ENCODE data around the gene AQP3.
"Not testable (repeated sequence)": the region's sequence is repeated elsewhere in the genome, so short reads cannot be mapped to it uniquely, and the experiment has no call there.

Gene AQP3

DNA sequence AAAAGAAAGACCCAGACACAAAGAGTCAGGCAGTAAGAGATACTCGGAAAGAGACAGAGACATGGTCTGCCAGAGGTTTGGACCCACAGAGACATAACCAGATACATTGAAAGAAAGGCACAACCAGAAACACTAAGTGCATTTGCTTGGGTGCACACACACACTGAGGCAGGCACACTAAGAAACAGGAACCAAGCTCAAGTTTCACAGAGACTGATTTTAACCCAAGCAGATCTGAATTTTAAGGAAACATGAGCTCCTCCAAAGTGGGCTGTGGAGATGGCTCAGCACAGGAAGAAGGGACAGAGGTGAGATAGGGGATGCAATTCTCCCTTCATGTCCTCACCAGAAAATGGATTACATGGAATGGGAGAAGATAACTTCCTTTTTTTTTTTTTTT lies 9.5 kb downstream of the AQP3 start:
- no peaks in the 10 kb centered on the region for H3K9me3 Mint-ChIP-seq
- no peak overlapping the region for H3K4me3 Mint-ChIP-seq
- H3K4me1 Mint-ChIP-seq, result peaks cover 13% of the 10 kb centered on the region
- H3K27ac Mint-ChIP-seq, result peak overlapping the region; percentile 46
- H3K36me3 Mint-ChIP-seq, result peaks cover 4% of the 10 kb centered on the region
- no peaks in the 10 kb centered on the region for H3K27me3 Mint-ChIP-seq

- Mint-ChIP-seq H3K4me1 (peaks cover 13% of the 10 kb centered on the region), H3K27ac (no peak overlapping the region), H3K36me3 (peaks cover 4% of the 10 kb centered on the region), H3K27me3 (no peaks in the 10 kb centered on the region), H3K9me3 (no peaks in the 10 kb centered on the region), H3K4me3 (no peak overlapping the region)
Observed at GRCh38 chr9:33437205-33437604, 10.2 kb downstream of the AQP3 start.

DNA sequence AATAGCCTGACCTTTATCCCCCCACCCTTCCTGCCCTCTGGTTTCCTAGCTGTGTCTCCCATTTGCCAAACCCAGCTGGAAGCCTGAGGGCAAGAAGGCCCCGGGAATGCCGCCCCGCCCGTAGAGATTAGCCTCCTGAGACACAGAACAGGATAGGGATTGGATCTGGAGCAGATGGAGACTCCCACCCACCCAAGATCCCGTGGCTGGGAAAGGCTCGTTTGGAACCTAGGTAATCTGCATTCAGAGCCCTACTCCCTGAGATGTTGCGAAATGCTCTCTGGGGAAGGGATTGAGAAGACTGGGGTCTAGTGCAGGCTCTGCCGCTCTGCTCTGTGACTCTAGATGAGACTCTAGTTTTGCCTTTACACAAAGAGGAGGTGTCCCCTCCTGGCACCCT lies 10.9 kb downstream of the AQP3 start:
- Mint-ChIP-seq H3K4me1 (peaks cover 13% of the 10 kb centered on the region), H3K4me3 (no peak overlapping the region), H3K36me3 (peaks cover 4% of the 10 kb centered on the region), H3K27me3 (no peaks in the 10 kb centered on the region), H3K27ac (no peak overlapping the region), H3K9me3 (no peaks in the 10 kb centered on the region)

DNA sequence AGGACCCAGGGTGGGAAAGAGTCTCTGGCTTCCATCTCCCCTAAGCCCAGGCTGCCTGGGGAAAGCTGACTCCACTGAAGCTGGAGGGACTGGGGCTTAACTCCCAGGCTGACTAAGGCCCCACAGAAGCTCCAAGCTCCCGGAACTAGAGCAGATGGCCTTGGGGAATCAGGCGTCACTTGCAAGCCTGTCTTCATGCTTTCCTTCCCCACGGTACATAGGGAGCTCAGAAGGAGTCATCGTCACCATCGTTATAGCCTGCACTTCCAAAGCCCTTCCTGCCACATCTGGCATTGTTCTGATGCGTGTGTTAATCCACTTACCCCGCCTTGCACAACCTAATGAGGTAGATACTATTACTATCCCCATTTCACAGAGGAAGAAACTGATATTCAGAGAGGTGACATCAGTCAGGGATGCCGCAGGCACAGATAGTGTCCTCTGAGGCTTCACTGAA lies 11.5 kb downstream of the AQP3 start:
- H3K36me3 Mint-ChIP-seq, result peaks cover 4% of the 10 kb centered on the region
- no peak overlapping the region for H3K27ac Mint-ChIP-seq
- H3K9me3 Mint-ChIP-seq, result no peaks in the 10 kb centered on the region
- peaks cover 13% of the 10 kb centered on the region for H3K4me1 Mint-ChIP-seq
- no peaks in the 10 kb centered on the region for H3K27me3 Mint-ChIP-seq
- H3K4me3 Mint-ChIP-seq, result no peak overlapping the region

- Mint-ChIP-seq H3K4me3 (no peak overlapping the region), H3K36me3 (no peaks in the 10 kb centered on the region), H3K4me1 (peaks cover 4% of the 10 kb centered on the region), H3K27me3 (no peaks in the 10 kb centered on the region), H3K9me3 (no peaks in the 10 kb centered on the region), H3K27ac (no peak overlapping the region)
Observed at GRCh38 chr9:33434317-33435105, 12.9 kb downstream of the AQP3 start.

GRCh38 chr9:33433871-33434270 lies 13.5 kb downstream of the AQP3 start:
- Mint-ChIP-seq H3K9me3 (no peaks in the 10 kb centered on the region), H3K27ac (no peak overlapping the region), H3K36me3 (no peaks in the 10 kb centered on the region), H3K27me3 (no peaks in the 10 kb centered on the region), H3K4me1 (peaks cover 4% of the 10 kb centered on the region), H3K4me3 (no peak overlapping the region)

- no peaks in the 10 kb centered on the region for H3K4me1 Mint-ChIP-seq
- no peaks in the 10 kb centered on the region for H3K27me3 Mint-ChIP-seq
- H3K36me3 Mint-ChIP-seq, result no peaks in the 10 kb centered on the region
- no peak overlapping the region for H3K4me3 Mint-ChIP-seq
- H3K9me3 Mint-ChIP-seq, result no peaks in the 10 kb centered on the region
- H3K27ac Mint-ChIP-seq, result no peak overlapping the region
Observed at GRCh38 chr9:33431420-33431819, 16.0 kb downstream of the AQP3 start.

GRCh38 chr9:33430942-33431341 lies 16.5 kb downstream of the AQP3 start:
- Mint-ChIP-seq H3K4me1 (no peaks in the 10 kb centered on the region), H3K27ac (no peak overlapping the region), H3K9me3 (no peaks in the 10 kb centered on the region), H3K4me3 (no peak overlapping the region), H3K36me3 (no peaks in the 10 kb centered on the region), H3K27me3 (no peaks in the 10 kb centered on the region)

DNA sequence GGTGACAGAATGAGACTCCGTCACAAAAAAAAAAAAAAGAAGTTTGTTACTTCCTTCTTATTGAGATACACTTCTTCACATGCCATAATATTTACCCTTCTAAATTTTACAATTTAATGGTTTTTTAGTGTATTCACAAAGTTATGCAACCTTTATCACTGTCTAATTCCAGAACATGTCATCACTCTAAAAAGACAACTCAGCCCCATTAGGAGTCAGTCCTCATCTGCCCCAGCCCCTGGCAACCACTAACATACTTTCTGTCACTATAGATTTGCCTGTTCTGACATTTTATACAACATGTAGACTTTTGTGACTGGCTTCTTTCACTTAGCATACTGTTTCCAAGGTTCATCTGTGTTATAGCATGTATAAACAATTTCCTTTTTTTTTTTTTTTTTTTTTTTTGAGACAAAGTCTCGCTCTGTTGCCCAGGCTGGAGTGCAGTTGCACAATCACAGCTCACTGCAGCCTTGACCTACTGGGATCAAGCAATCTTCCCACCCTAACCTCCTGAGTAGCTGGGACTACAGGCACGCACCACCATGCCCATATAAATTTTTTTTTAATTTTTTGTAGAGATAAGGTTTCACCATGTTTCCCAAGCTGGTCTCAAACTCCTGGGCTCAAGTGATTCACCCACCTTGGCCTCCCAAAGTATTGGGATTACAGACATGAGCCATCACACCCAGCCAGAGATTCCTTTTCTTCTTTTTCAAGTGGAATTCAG lies 18.0 kb downstream of the AQP3 start:
- Mint-ChIP-seq H3K9me3 (no peaks in the 10 kb centered on the region), H3K27ac (no peak overlapping the region), H3K4me1 (no peaks in the 10 kb centered on the region), H3K36me3 (no peaks in the 10 kb centered on the region), H3K27me3 (no peaks in the 10 kb centered on the region), H3K4me3 (no peak overlapping the region)

GRCh38 chr9:33426843-33427293 lies 20.5 kb downstream of the AQP3 start:
- no peak overlapping the region for H3K27ac Mint-ChIP-seq
- no peaks in the 10 kb centered on the region for H3K4me1 Mint-ChIP-seq
- H3K36me3 Mint-ChIP-seq, result no peaks in the 10 kb centered on the region

DNA sequence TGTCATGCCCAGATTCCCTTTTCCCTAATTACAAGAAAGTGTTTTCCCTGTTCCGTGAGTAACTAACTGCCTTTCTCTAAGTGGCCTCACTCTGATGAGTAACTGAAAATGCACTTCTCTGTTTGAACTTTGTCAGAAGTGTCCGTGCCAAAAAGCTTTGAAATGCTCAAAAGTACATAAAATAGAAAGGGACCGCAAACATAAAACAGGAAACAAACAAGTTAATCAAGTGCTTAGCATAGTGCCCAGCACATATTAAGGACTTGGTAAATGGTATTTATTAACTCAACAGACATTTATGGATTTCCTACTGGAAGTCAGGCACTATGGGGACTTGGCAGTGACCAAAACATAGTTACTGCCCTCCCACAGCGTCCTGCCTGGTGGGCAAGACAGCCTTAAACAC lies 22.3 kb downstream of the AQP3 start:
- no peaks in the 10 kb centered on the region for H3K36me3 Mint-ChIP-seq

More at GRCh38 chr9:33426843-33427293, 20.5 kb downstream of the AQP3 start:
- H3K27me3 Mint-ChIP-seq, result no peaks in the 10 kb centered on the region
- H3K9me3 Mint-ChIP-seq, result no peaks in the 10 kb centered on the region
- no peak overlapping the region for H3K4me3 Mint-ChIP-seq

GRCh38 chr9:33424492-33424891 lies 22.9 kb downstream of the AQP3 start:
- not testable (repeated sequence) for H3K27me3 Mint-ChIP-seq, H3K36me3 Mint-ChIP-seq, H3K27ac Mint-ChIP-seq, H3K9me3 Mint-ChIP-seq, H3K4me3 Mint-ChIP-seq, H3K4me1 Mint-ChIP-seq

More for the DNA sequence above, 22.3 kb downstream of the AQP3 start:
- Mint-ChIP-seq H3K27me3 (no peaks in the 10 kb centered on the region), H3K4me1 (peaks cover 4% of the 10 kb centered on the region), H3K9me3 (no peaks in the 10 kb centered on the region), H3K4me3 (no peak overlapping the region), H3K27ac (no peak overlapping the region)

DNA sequence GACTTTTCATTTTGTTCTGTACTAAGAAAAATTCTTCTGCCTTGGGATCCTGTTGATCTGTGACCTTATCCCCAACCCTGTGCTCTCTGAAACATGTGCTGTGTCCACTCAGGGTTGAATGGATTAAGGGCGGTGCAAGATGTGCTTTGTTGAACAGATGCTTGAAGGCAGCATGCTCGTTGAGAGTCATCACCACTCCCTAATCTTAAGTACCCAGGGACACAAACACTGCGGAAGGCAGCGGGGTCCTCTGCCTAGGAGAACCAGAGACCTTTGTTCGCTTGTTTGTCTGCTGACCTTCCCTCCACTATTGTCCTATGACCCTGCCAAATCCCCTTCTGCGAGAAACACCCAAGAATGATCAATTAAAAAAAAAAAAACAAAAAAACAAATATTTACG lies 23.4 kb downstream of the AQP3 start:
- H3K27ac Mint-ChIP-seq, H3K36me3 Mint-ChIP-seq, H3K4me1 Mint-ChIP-seq, H3K4me3 Mint-ChIP-seq, H3K9me3 Mint-ChIP-seq, H3K27me3 Mint-ChIP-seq: not testable (repeated sequence)

- Mint-ChIP-seq H3K4me1 (peaks cover 44% of the 10 kb centered on the region), H3K27ac (no peak overlapping the region)
Observed at GRCh38 chr9:33419708-33420303, 27.6 kb downstream of the AQP3 start.

GRCh38 chr9:33418090-33418489 lies 29.3 kb downstream of the AQP3 start:
- Mint-ChIP-seq H3K4me3 (no peak overlapping the region), H3K27me3 (no peaks in the 10 kb centered on the region), H3K36me3 (no peaks in the 10 kb centered on the region), H3K9me3 (no peaks in the 10 kb centered on the region), H3K4me1 (peaks cover 57% of the 10 kb centered on the region), H3K27ac (peak overlapping the region; percentile 62)

More at GRCh38 chr9:33419708-33420303, 27.6 kb downstream of the AQP3 start:
- no peaks in the 10 kb centered on the region for H3K9me3 Mint-ChIP-seq
- H3K27me3 Mint-ChIP-seq, result no peaks in the 10 kb centered on the region
- no peaks in the 10 kb centered on the region for H3K36me3 Mint-ChIP-seq
- H3K4me3 Mint-ChIP-seq, result no peak overlapping the region

DNA sequence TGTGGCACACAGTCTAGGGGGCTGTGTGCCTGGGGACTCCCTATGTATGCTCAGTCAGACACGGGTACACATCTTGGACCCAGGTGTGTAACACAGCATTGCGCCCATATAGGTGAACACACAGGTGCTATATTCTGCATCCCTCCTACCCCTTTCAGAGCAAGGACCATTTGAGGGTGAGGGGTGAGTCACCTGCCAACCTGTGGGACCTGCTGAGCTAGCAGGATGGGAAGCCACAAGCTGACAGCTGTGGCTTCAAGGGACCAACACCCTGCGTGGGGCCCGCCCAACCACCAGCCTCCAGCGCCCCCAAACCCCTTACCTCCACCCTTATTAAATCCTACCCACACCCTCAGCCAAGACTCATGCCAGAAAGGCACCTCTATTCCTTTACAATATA lies 30.4 kb downstream of the AQP3 start:
- peaks cover 57% of the 10 kb centered on the region for H3K4me1 Mint-ChIP-seq
- H3K36me3 Mint-ChIP-seq, result no peaks in the 10 kb centered on the region
- no peaks in the 10 kb centered on the region for H3K27me3 Mint-ChIP-seq
- peak overlapping the region; percentile 4 for H3K27ac Mint-ChIP-seq
- no peaks in the 10 kb centered on the region for H3K9me3 Mint-ChIP-seq
- peak overlapping the region; percentile 15 for H3K4me3 Mint-ChIP-seq

Measured in activated naive CD4-positive, alpha-beta T cell treated with anti-CD3 and anti-CD28 coated beads, Interleukin-2, amount 50 U/mL, for 24 hours (primary cell).